ENCODE results near the gene INTS2. TPM values are rescaled to one million over a fixed set of nuclear protein-coding genes. Genes with fewer than 3 reads are reported as not detected.

The INTS2 gene
- total RNA-seq, 2 experiments from 2014 or later = 23.2 to 25.0 TPM

Other genes starting within 250 kb of the INTS2 start
- 10 to 100 TPM; 12.0 to 12.9 TPM for gene BRIP1, start 64.5 kb downstream of the INTS2 start, total RNA-seq
- gene MED13, start 137.3 kb upstream of the INTS2 start, total RNA-seq = 10 to 100 TPM; 33.3 to 34.3 TPM

All from activated naive CD4-positive, alpha-beta T cell treated with anti-CD3 and anti-CD28 coated beads for 36 hours (primary cell).